ENCODE data around the gene CLTCL1.
A peak's percentile ranks its signal among the peaks of the same experiment; 100 is the strongest.

The CLTCL1 gene

DNA sequence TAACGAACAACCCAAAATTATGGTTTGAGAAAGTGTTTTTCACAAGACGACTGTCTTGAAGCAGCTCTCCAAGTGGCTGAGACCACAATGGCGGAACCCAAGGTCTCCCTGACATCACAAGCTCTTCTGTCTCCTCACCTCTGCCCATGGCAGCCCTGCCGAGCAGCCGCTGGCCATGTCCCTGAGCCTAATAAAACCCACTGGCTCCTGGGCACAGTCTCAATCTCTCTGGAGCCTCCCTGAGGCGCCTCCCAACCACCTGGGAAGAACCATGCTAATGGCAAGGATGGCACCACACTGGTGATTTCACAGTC lies 50.0 kb downstream of the CLTCL1 start:
- TF ChIP-seq CTCF (conservative IDR thresholded peaks at IDR 0.05; ENCODE audit: low read depth, low read length) = no peak
- no peak for DNase-seq (ENCODE audit: low read depth)
- H3K4me3 ChIP-seq (ENCODE audit: low read length) = no peak overlapping the region

DNA sequence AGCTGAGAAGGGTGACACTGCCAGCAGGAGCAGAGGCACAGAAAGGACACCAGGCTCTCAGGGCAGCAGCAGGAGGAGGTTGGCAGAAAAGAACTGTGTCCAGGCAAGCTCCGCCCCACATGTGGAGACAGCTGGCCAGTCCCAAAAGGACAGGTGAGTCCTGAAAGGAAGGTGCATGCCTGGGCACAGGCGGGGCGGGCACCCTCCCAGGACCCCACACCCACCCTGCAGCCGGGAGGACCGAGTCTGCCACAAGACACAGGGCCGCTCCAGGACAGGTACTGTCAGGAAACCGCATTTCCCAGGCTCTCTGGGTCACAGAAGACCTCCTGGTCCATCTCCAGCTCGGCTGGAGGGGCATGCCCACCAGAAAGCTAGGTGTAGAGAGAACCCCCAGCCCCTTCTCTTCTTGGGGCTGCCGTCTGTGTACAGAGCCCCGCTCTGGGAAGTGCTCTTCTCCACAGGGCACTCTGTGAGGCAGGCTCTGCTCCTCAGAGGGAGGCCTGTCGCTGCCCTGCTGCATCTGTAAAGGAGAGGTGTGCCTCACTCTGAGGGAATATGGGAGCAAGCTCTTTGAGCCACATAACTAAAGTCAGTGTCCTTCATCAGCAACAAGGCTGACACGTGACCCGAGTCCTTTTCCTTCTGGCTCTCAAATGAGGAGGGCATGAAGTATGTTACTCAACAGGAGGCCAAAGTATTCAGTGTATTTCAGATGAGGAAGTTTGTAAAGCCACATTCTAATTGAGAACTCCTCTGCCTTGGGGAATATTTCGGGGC lies 50.5 kb downstream of the CLTCL1 start:
- no peak overlapping the region for H3K4me3 ChIP-seq (ENCODE audit: low read length)
- TF ChIP-seq CTCF (conservative IDR thresholded peaks at IDR 0.05; ENCODE audit: low read depth, low read length) = no peak
- DNase-seq (ENCODE audit: low read depth) = no peak

DNA sequence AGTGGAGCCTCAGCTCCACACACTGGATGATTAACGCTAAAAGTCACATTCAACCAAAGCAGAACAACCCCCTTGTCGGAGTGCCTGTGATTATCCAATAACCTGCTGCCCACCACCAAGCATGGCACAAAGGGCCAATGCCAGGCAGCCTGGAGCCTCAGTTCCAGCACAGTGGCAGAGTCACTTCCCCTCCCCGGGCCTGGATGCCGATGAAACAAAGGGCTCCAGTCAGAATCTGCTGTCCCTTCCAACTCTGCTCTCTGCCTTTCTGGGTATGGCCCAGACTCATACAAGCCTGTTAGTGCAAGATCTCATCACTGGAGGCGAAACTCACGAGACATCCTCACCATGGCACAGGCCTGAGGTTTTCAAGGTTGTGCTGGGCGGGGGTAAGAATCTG lies 52.1 kb downstream of the CLTCL1 start:
- DNase-seq (ENCODE audit: low read depth) = no peak
- no peak for TF ChIP-seq CTCF (conservative IDR thresholded peaks at IDR 0.05; ENCODE audit: low read depth, low read length)
- H3K4me3 ChIP-seq (ENCODE audit: low read length) = no peak overlapping the region

DNA sequence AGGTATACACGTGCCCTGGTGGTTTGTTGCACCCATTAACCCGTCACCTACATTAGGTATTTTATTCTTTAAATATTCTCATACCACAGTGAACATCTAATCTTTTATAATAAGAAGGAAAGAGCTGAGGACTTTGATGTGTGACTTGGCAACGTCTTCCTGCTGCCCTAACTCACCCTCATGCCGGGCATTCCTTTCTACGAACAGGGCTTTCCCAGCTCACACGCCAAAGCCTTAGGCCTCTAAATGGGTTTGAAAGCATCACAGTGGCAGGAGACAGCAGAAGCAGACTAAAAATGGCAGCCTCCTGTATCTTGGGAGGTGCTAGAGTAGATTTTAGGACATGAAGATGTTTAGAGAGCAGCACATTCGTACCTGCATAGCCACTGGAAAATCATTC lies 52.6 kb downstream of the CLTCL1 start:
- H3K4me3 ChIP-seq (ENCODE audit: low read length) = no peak overlapping the region
- peak; percentile 11 for DNase-seq (ENCODE audit: low read depth)
- TF ChIP-seq CTCF (conservative IDR thresholded peaks at IDR 0.05; ENCODE audit: low read depth, low read length) = no peak

DNA sequence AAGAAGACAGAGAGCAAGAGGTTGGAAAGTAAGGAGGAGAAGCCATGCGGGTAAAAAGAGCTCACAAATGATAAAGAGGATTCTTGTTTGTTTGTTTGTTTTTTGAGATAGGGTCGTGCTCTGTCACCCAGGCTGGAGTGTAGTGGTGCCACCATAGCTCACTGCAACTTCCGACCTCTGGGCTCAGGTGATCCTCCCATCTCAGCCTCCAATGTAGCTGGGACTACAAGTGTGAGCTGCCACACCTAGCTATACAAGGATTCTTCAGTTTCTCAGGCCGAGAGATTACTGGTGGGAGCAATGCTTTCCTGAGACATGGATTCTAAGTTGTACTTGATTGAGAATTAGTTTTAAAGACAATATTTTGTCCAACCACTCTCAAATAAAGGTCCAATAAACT lies 55.6 kb downstream of the CLTCL1 start:
- DNase-seq (ENCODE audit: low read depth) = no peak
- H3K4me3 ChIP-seq (ENCODE audit: low read length) = no peak overlapping the region
- no peak for TF ChIP-seq CTCF (conservative IDR thresholded peaks at IDR 0.05; ENCODE audit: low read depth, low read length)

GRCh38 chr22:19234126-19234896 lies 57.2 kb downstream of the CLTCL1 start:
- no peak for TF ChIP-seq CTCF (conservative IDR thresholded peaks at IDR 0.05; ENCODE audit: low read depth, low read length)
- no peak overlapping the region for H3K4me3 ChIP-seq (ENCODE audit: low read length)
- no peak for DNase-seq (ENCODE audit: low read depth)

- no peak overlapping the region for H3K4me3 ChIP-seq (ENCODE audit: low read length)
- no peak for TF ChIP-seq CTCF (conservative IDR thresholded peaks at IDR 0.05; ENCODE audit: low read depth, low read length)
- no peak for DNase-seq (ENCODE audit: low read depth)
Observed at GRCh38 chr22:19233189-19233661, 58.3 kb downstream of the CLTCL1 start.
